ENCODE results near the gene MRPL55.
A peak's percentile ranks its signal among the peaks of the same experiment; 100 is the strongest.

MRPL55 gene

DNA sequence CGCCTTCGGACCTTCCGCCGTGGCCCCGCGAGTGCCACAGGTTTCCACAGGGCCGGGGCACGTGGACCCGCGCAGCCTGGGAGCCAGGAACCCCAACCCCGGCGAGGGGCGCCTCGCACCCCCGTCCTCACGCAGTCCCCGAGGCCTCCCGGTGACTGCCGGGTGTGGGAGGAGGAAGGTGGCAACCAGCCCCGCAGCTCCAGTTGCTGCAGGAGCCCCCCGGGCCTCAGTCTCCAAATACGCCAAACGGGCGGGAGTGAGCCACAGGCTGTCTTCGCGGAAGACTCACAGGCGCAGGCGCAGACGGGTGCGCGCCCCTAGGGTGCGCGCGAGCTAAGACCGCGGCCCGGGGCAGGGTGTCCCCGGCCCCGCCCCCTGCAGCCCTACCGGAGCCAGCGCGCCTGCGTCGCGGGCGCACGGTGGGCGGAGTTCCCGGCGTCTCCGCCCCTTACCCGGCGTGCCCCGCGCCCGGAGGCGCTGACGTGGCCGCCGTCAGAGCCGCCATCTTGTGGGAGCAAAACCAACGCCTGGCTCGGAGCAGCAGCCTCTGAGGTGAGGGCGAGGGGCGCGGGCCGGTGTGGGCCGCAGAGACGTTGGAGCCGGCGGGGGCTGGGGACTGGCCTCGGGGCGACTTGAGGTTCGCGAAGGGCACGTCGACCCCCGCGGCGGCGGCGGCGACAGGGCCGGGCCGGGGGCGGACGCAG is 26.7 kb downstream of the MRPL55 start, which contains the start of gene ARF1:
TSS of gene ARF1 (plus strand) at position 495 of the 704 bp plus-strand sequence. CDS start 14,407 bp downstream, outside the sequence.
- DNase-seq (ENCODE audit: low spot score), result peak; percentile 100
- TF ChIP-seq, protein P1, sequence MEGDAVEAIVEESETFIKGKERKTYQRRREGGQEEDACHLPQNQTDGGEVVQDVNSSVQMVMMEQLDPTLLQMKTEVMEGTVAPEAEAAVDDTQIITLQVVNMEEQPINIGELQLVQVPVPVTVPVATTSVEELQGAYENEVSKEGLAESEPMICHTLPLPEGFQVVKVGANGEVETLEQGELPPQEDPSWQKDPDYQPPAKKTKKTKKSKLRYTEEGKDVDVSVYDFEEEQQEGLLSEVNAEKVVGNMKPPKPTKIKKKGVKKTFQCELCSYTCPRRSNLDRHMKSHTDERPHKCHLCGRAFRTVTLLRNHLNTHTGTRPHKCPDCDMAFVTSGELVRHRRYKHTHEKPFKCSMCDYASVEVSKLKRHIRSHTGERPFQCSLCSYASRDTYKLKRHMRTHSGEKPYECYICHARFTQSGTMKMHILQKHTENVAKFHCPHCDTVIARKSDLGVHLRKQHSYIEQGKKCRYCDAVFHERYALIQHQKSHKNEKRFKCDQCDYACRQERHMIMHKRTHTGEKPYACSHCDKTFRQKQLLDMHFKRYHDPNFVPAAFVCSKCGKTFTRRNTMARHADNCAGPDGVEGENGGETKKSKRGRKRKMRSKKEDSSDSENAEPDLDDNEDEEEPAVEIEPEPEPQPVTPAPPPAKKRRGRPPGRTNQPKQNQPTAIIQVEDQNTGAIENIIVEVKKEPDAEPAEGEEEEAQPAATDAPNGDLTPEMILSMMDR (IDR thresholded peaks at IDR 0.05; ENCODE audit: extremely low read depth, missing control alignments), result no peak

DNA sequence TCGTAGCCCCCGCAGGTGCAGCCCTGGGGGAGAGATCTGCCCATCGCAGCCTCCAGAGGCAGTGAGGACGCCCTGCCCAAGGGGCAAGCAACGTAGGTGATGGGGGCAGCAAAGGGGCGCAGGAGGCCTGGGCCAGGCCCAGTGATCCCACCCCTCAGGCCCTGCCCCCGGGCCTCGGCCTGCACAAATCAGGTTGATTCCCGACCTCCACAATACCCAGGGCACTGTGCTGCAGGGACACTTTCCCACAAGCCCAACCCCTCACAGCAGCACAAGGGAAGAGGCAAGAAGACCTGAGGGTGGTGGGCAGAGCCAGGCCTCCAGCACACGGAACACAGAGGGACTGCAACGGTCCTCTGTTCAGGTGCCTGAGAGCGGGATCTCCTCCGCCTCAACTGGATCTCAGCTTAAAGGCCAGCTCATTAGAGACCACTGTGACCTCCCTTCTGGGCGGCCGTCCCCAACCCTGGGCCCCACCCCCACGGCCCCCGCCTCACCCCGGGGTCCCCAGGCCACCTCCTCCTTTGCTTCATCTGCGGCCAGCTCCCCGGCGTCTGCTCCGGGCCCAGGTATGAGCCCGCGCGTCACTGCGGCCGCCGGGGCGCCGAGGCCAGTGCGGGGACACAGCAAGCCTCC is 27.4 kb downstream of the MRPL55 start:
- TF ChIP-seq, protein P1 (IDR thresholded peaks at IDR 0.05; ENCODE audit: extremely low read depth, missing control alignments), result no peak
- no peak for DNase-seq (ENCODE audit: low spot score)

DNA sequence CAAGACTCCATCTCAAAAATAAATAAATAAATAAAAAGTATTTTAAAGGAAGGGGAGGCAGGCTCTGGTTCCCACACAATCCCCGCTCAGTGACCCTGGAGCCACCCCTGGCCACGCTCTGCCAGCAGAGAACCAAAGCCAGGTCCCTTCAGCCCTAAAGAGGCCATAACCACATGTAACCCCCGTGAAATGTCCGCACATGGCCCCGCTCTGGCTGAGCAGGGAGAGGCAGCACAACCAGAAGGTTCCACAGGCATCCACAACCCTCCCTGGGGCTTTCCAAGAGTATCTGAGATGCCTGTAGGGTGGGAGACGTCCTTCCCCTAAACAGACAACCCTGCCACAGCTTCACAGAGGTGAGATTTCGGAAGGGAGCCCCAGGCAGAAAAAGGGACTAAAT is 28.0 kb downstream of the MRPL55 start:
- DNase-seq (ENCODE audit: low spot score), result no peak
- TF ChIP-seq, protein P1 (IDR thresholded peaks at IDR 0.05; ENCODE audit: extremely low read depth, missing control alignments), result no peak

DNA sequence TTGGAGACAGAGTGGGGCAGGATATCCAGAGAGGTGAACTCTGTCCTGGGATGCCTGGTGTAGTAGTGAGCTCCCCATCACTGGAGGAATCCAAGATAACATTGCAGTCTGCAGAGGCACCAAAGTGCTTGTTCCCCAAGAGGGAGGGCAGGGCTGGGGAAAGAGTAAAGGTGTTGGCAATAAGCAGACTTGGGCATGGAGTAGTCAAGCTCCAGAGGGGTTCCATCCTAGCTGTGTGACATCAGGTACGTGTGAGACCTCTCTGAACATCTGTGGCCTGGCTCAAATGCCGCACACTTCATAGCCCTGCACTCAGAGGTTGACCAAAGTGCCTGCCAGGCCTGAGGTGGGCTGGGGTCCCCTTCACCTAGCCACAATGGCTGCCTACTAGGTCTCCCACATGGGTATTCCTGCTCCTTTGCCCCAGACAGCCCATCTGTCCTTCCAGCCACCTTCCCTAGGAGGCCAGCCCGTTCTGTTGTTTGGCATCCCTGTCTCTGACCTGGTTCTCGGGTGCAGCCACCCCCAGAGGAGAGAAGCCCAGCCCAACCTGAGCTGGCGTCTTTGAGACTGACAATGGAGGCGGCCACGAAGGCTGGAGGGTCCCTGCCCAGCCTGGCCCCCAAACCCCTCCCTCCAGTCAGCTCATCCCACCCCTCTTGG is 29.4 kb downstream of the MRPL55 start:
- TF ChIP-seq, protein P1 (IDR thresholded peaks at IDR 0.05; ENCODE audit: extremely low read depth, missing control alignments), result no peak
- no peak for DNase-seq (ENCODE audit: low spot score)

DNA sequence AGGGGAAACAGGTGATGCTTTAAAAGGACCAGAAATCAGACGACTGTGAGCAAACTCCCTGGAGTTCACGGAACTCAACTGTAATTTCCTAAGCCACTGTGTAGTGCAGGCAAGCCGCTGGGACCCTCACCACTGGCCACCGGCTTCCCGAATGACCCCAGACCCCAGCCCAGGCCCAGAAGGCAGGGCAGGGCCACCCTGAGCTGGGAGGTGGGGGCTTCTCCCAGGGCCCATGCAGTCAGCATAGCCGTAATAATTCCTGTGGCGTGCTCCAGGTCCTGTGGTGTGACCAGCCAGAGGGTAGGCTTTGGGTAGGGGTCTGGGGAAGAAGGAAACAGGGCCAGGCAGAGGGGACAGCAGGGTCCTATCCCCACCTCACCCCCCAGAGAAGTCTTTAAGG is 30.1 kb downstream of the MRPL55 start:
- TF ChIP-seq, protein P1 (IDR thresholded peaks at IDR 0.05; ENCODE audit: extremely low read depth, missing control alignments), result no peak

DNA sequence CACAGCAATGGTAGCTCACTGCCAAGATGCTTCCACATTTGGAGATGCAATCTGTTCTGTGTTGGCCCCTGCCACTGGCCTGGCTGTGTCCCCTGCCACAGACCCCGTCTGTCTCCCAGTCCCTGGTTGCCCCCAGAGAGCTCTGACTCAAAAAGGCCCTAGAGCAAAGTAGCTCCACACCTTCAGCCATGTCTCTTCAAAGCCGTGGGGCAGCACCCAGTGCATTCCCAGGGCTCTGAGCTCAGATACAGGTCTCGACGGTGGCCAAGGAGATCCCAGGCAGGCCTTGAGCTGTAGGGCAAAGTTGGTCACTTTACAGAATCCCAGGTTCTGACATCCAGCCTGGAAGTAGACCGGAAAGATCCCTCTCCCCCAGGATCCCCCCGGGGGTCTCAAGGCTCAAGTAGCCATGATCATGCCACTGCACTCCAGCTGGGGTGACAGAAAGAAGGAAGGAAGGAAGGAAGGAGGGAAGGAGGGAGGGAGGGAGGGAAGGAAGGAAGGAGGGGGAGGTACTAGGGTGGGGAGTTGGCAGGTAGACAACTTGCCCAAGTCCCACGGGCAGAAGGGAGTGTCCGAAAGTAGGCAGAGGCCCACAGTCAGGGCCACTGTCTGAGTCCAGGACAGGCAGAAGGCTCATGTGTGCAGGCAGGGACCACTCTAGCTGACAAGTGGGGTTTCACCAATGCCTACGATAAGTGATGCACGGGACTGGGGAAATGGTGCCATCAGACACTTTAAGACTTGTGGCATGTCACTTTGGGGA is 31.4 kb downstream of the MRPL55 start:
- TF ChIP-seq, protein P1 (IDR thresholded peaks at IDR 0.05; ENCODE audit: extremely low read depth, missing control alignments), result no peak
- no peak for DNase-seq (ENCODE audit: low spot score)

More for the DNA sequence above, 30.1 kb downstream of the MRPL55 start:
- DNase-seq (ENCODE audit: low spot score), result no peak
